H1 (cell line): ENCODE measurements around the gene GPR12. TPM values are rescaled to one million over a fixed set of nuclear protein-coding genes. Genes with fewer than 3 reads are reported as not detected.

Experiments
- CBX8 ChIP-seq: fragments of 300-800, 300-1000 bp; sonication (generic); IDR thresholded peaks from 2 replicates; pipeline ENCODE4 v1.7.1; 2016; ENCODE audit warnings: low read depth, low read length, borderline replicate concordance
- CREB1 ChIP-seq: IDR thresholded peaks from 2 replicates; pipeline ENCODE4 v1.6.1; 2012; ENCODE audit warnings: inconsistent platforms
- TEAD4 ChIP-seq: IDR thresholded peaks from 2 replicates; pipeline ENCODE4 v1.6.1; 2012; ENCODE audit warnings: low read depth, low read length, inconsistent platforms, mixed read lengths
- polyA plus RNA-seq, 7 experiments: library from polyadenylated mRNA; depleted of rRNA in 3 of 7; stranded (reverse) in 5 of 7; unstranded in 2 of 7; fragments of >200 nt in 5 of 7; fragments of 200-250 nt in 2 of 7; gene quantifications; 1 replicate in 5 of 7; 2 replicates in 1 of 7; 4 replicates in 1 of 7; pipeline versions ENCODE4 v1.2.1 to v1.2.3, GENCODE V29; 2011 to 2013; ENCODE audit warnings: missing spikeins in 2 of 7, mixed read lengths in 2 of 7
- total RNA-seq: library from RNA; stranded (reverse); fragmentation: NEBNext Ultra II Directional; extraction: Animal tissue kit (Norgen Biotek cat#: 25700); gene quantifications from 2 replicates; pipeline ENCODE4 v1.2.1, GENCODE V29; 2021
- TF ChIP-seq, protein P1 (sequence below): IDR thresholded peaks from 2 replicates; pipeline ENCODE4 v1.6.1; 2012; ENCODE audit warnings: inconsistent platforms

Gene GPR12
- total and polyA plus RNA-seq, 2 of the 8 experiments (the other 6 are each of a cell fraction or from before 2014, with no cell fraction given) = 0.15 to 0.27 TPM

DNA sequence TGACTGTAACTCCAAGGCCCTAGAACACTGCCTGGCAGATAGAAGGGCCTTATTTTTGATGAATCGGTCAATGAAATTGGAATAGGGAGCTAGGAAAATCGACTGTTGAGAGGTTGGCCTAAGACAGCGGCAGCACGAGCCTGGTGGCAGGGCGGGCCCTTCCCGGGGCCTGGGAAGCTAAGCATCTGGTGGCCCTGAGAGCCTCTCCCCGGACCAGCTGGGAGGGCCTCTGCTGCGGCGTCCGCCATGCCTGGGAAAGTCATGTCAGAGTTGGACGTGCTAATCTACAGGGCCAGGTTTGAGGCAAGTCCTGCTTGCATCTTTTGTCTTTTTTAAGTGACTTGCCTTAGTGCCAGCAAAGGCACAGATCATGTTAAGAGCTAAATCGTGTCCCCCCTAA, 11.2 kb upstream of the GPR12 start (continued):
- TF ChIP-seq TEAD4 (no peak), CBX8 (no peak), CREB1 (no peak)
- TF ChIP-seq, protein P1, sequence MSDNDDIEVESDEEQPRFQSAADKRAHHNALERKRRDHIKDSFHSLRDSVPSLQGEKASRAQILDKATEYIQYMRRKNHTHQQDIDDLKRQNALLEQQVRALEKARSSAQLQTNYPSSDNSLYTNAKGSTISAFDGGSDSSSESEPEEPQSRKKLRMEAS = no peak
